AG09319 (cell line): ENCODE measurements around the gene OMP.

Source experiments
- DNase-seq: peaks from one replicate; pipeline ENCODE4 v3.0.0-alpha.2; 2010; ENCODE audit warnings: low read depth; ENCODE audit errors: extremely low read depth
- CTCF ChIP-seq: IDR thresholded peaks from 2 replicates; pipeline ENCODE4 v1.5.1; 2011; ENCODE audit warnings: low read depth, mild to moderate bottlenecking, inconsistent platforms, low read length, moderate library complexity

OMP gene

GRCh38 chr11:77089004-77089545 is 13.6 kb upstream of the OMP start:
- DNase-seq = no peak
- no peak for TF ChIP-seq CTCF

DNA sequence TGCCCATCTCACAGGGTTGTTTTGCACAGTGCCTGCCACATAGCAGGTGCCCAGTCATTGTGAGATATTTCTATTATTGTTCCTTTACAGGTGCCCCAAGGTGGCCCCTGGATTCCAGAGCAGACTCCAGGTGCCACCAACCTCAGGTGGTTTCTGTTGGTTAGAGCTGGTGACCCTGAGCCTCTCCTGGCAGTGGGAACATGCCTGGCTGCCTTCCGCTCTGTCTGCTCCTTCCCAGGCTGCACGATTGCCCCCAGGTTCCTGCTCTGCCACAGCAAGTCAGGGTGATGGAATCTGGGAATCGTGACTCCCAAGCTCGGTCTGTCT is 12.6 kb upstream of the OMP start:
- no peak for TF ChIP-seq CTCF

GRCh38 chr11:77090373-77091111 is 12.1 kb upstream of the OMP start:
- DNase-seq = no peak

More for the DNA sequence above, 12.6 kb upstream of the OMP start:
- DNase-seq = no peak

DNA sequence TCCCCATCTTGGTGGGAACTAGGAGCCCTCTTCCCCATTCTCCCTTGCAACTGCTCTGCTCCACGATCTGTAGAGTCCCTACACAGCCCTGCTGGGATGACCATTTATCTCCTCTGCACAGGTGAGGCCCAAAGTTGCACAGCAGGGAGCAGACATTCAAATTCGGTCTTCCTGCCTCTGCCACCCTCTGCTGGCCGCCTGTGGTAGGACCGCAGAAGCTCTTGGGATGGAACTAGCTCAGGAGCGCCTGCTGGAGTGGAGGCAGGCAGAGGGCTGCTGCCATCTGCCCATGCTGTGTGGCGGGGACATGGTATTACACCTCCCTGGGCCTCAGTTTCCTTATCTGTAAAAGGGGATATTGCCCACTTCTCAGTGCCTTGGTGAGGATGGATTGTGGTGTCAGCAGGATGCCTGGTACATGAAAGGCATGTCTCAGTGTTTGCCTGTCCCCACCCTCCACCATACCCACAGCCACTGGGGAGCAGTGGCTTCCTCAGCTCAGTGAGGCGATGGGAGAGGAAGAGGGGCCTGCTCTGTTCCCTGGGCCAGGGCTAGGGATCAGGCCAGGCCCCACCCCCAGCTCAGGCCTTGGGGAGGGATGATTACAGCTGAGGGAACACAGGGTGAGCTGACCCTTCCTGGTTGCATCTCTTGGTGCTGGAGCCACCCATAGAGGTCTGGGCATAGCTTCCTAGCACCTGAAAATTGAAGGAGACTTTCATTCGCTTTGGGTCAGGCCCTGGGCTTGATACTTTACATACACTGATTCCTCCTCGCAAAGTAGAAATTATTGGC is 11.3 kb upstream of the OMP start:
- peak; percentile 96 for TF ChIP-seq CTCF
- no peak for DNase-seq

More at GRCh38 chr11:77090373-77091111, 12.1 kb upstream of the OMP start:
- TF ChIP-seq CTCF = no peak

- TF ChIP-seq CTCF = no peak
- no peak for DNase-seq
Measured at GRCh38 chr11:77092382-77092781, 10.3 kb upstream of the OMP start.

- TF ChIP-seq CTCF = no peak
- no peak for DNase-seq
Measured at GRCh38 chr11:77093056-77093891, 9.4 kb upstream of the OMP start.
